ENCODE results near the gene MESP2.

MESP2 gene
- 0 to 0.18 (median 0) reads per million in 4 experiments for total RNA-seq

GRCh38 chr15:89776274-89777072, at the start of gene MESP2:
TSS of gene MESP2 (plus strand) at chr15:89776332. CDS start at chr15:89776358, 26 bp downstream.
- no peak for DNase-seq

- no peak for DNase-seq
Measured at GRCh38 chr15:89728254-89728653, 47.9 kb upstream of the MESP2 start.

GRCh38 chr15:89731275-89731674, 44.9 kb upstream of the MESP2 start:
- no peak for DNase-seq

- no peak for DNase-seq
Measured at GRCh38 chr15:89732451-89733172, 43.5 kb upstream of the MESP2 start.

- no peak for DNase-seq
Measured at GRCh38 chr15:89735773-89736172, 40.4 kb upstream of the MESP2 start.

GRCh38 chr15:89740137-89740536, 36.0 kb upstream of the MESP2 start:
- peak; percentile 12 for DNase-seq

- DNase-seq = no peak
Measured at GRCh38 chr15:89743011-89743410, 33.1 kb upstream of the MESP2 start.

GRCh38 chr15:89743594-89743993, 32.5 kb upstream of the MESP2 start:
- no peak for DNase-seq

GRCh38 chr15:89745131-89745530, 31.0 kb upstream of the MESP2 start:
- DNase-seq = no peak

- DNase-seq = no peak
Measured at GRCh38 chr15:89745768-89746167, 30.4 kb upstream of the MESP2 start.

GRCh38 chr15:89746386-89746780, 29.7 kb upstream of the MESP2 start:
- no peak for DNase-seq

- DNase-seq = no peak
Measured at GRCh38 chr15:89747708-89748682, 28.1 kb upstream of the MESP2 start.

- no peak for DNase-seq
Measured at GRCh38 chr15:89749054-89749453, 27.1 kb upstream of the MESP2 start.

GRCh38 chr15:89749526-89749925, 26.6 kb upstream of the MESP2 start:
- DNase-seq = no peak

GRCh38 chr15:89749951-89750559, 26.1 kb upstream of the MESP2 start:
- no peak for DNase-seq

GRCh38 chr15:89750560-89751542, 25.3 kb upstream of the MESP2 start, which contains the start of gene MESP1:
TSS of gene MESP1 (minus strand) at chr15:89751249. CDS start at chr15:89751231, 18 bp downstream.
- DNase-seq = peak; percentile 72

- no peak for DNase-seq
Measured at GRCh38 chr15:89751748-89752147, 24.4 kb upstream of the MESP2 start.

GRCh38 chr15:89753855-89754254, 22.3 kb upstream of the MESP2 start:
- DNase-seq = no peak

- no peak for DNase-seq
Measured at GRCh38 chr15:89754361-89755154, 21.6 kb upstream of the MESP2 start.

- DNase-seq = no peak
Measured at GRCh38 chr15:89755701-89756100, 20.4 kb upstream of the MESP2 start.
